ENCODE results near the gene C1orf141.

DNA sequence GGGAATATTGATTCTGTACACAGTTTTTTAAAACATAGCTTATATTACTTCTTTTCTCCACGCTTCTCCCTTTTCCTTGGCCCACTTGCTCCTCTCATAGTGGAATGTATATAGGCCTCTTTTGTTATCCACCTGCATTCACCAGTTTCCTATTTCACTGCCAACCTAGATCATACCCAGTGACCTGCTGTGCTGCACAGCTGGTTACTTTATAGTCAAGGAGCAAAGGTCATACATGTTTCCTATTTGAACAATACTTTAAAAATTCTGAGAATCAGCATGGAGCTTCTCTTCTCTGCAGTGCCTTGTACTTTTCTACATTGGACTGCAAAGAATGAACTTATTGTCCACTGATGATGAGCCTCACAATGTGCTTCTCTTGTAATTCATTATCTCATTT is 76.5 kb downstream of the C1orf141 start:
- TF ChIP-seq, protein P1, sequence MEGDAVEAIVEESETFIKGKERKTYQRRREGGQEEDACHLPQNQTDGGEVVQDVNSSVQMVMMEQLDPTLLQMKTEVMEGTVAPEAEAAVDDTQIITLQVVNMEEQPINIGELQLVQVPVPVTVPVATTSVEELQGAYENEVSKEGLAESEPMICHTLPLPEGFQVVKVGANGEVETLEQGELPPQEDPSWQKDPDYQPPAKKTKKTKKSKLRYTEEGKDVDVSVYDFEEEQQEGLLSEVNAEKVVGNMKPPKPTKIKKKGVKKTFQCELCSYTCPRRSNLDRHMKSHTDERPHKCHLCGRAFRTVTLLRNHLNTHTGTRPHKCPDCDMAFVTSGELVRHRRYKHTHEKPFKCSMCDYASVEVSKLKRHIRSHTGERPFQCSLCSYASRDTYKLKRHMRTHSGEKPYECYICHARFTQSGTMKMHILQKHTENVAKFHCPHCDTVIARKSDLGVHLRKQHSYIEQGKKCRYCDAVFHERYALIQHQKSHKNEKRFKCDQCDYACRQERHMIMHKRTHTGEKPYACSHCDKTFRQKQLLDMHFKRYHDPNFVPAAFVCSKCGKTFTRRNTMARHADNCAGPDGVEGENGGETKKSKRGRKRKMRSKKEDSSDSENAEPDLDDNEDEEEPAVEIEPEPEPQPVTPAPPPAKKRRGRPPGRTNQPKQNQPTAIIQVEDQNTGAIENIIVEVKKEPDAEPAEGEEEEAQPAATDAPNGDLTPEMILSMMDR (IDR thresholded peaks at IDR 0.05), result no peak
- TF ChIP-seq POLR2A (IDR thresholded peaks at IDR 0.05) (no peak), POLR2AphosphoS5 (IDR thresholded peaks at IDR 0.05) (no peak), EP300 (IDR thresholded peaks at IDR 0.05; ENCODE audit: low read depth) (no peak)

All from transverse colon (tissue), 4 donors.